Peyer's patch (tissue), 4 donors: ENCODE results near the gene SLK. TPM values are rescaled to one million over a fixed set of nuclear protein-coding genes. Genes with fewer than 3 reads are reported as not detected.

Source experiments
- DNase-seq, 3 donors: peaks; one replicate each; pipeline ENCODE4 v3.0.0-alpha.2; 2017 to 2019
- H3K27ac ChIP-seq, 4 donors: fragments of 200-600 bp; sonication (generic); one replicate each; pipeline ENCODE4 v1.5.1; 2016 to 2019
- H3K27me3 ChIP-seq, 2 donors: fragments of 200-600 bp; sonication (generic); one replicate each; pipeline ENCODE4 v1.5.1; 2019
- H3K36me3 ChIP-seq, 3 donors: fragments of 200-600 bp; sonication (generic); one replicate each; pipeline ENCODE4 v1.5.1; 2016 to 2019
- H3K4me1 ChIP-seq, 4 donors: fragments of 200-600 bp; sonication (generic); one replicate each; pipeline ENCODE4 v1.5.1; 2016 to 2019
- H3K4me3 ChIP-seq, 4 donors: fragments of 200-600 bp; sonication (generic); 1 replicate in 3 of 4; 2 replicates in 1 of 4; pipeline ENCODE4 v1.5.1; 2016 to 2019; ENCODE audit warnings: mild to moderate bottlenecking in 1 of 4
- H3K9me3 ChIP-seq, 4 donors: fragments of 200-600 bp; sonication (generic); one replicate each; pipeline ENCODE4 v1.5.1; 2016 to 2019; ENCODE audit warnings: mild to moderate bottlenecking in 1 of 4
- POLR2A ChIP-seq, 2 donors: fragments of 450-650 bp; IDR thresholded peaks; one replicate each; pipeline ENCODE4 v1.5.1; 2017; ENCODE audit warnings: antibody characterized with exemption in 2 of 2, mild to moderate bottlenecking in 2 of 2, moderate library complexity in 2 of 2
- total RNA-seq, 4 donors: library from RNA; depleted of rRNA; stranded (reverse); fragments of >200 nt; gene quantifications; one replicate each; pipeline ENCODE4 v1.1.0, GENCODE V29; 2016
- TF ChIP-seq, protein P1 (sequence below), 6 experiments: fragments of 450-650 bp in 4 of 6; fragments of 200-600 bp in 2 of 6; sonication (generic) in 1 of 6; IDR thresholded peaks; one replicate each; pipeline ENCODE4 v1.5.1; 2017 to 2019; ENCODE audit warnings: antibody characterized with exemption in 6 of 6, mild to moderate bottlenecking in 3 of 6, moderate library complexity in 1 of 6

Gene SLK
- total RNA-seq, 4 donors from 2014 or later: 38.5 to 55.4 (median 52.6) TPM

DNA sequence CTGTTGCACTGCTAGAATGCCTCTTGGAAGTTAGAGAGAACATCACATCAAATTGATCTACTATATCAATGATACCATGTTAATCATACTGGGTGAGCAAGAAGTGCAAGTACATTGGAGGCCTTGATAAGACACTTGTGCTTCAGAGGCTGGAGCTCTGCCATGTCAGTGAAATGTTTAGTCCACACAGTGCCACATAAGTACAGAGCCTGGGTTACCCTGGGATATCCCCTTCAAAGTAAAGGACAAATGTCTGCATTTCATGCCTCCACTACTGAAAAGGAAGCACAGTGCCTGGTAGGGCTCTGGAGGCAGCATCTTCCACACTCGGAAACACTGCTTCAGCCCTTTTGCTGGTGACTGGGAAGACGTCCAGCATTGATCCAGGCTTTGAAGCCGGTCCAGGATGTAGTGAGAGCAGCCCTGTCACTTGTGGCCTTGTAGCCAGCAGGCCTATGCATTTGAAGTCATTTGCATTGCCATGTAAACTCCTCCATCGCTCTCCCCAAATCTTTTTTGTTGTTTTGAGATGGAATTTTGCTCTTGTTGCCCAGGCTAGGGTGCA, 33.3 kb upstream of the SLK start:
- DNase-seq: no peak
- Histone ChIP-seq H3K9me3 (no peaks in the 10 kb centered on the region), H3K4me1 (no peaks in the 10 kb centered on the region), H3K4me3 (no peak overlapping the region), H3K36me3 (no peaks in the 10 kb centered on the region), H3K27ac (no peak overlapping the region), H3K27me3 (no peaks in the 10 kb centered on the region)
- TF ChIP-seq, protein P1, sequence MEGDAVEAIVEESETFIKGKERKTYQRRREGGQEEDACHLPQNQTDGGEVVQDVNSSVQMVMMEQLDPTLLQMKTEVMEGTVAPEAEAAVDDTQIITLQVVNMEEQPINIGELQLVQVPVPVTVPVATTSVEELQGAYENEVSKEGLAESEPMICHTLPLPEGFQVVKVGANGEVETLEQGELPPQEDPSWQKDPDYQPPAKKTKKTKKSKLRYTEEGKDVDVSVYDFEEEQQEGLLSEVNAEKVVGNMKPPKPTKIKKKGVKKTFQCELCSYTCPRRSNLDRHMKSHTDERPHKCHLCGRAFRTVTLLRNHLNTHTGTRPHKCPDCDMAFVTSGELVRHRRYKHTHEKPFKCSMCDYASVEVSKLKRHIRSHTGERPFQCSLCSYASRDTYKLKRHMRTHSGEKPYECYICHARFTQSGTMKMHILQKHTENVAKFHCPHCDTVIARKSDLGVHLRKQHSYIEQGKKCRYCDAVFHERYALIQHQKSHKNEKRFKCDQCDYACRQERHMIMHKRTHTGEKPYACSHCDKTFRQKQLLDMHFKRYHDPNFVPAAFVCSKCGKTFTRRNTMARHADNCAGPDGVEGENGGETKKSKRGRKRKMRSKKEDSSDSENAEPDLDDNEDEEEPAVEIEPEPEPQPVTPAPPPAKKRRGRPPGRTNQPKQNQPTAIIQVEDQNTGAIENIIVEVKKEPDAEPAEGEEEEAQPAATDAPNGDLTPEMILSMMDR (IDR thresholded peaks at IDR 0.05): no peak
- no peak for TF ChIP-seq POLR2A (IDR thresholded peaks at IDR 0.05)

DNA sequence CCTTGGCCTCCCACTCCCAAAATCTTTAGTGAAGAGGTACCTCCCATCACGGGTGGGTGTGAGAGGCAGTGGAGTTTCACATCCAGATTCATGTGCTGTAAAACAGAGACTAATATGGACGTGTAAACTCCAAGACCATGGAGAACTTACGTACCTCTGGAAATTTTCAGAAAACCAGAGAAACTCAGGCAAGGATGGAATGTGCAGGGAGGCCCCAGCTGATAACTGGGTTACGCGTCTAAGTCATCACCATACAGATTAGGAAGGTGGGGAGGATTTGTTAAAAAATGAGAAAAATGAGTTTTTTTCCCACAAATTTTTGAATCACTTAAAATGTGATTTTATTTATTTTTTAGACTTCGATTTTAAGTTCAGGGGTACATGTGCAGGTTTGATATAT, 32.6 kb upstream of the SLK start:
- Histone ChIP-seq H3K27ac (no peak overlapping the region), H3K9me3 (no peaks in the 10 kb centered on the region), H3K4me1 (no peaks in the 10 kb centered on the region), H3K27me3 (no peaks in the 10 kb centered on the region), H3K4me3 (no peak overlapping the region), H3K36me3 (no peaks in the 10 kb centered on the region)
- TF ChIP-seq POLR2A (IDR thresholded peaks at IDR 0.05): no peak
- TF ChIP-seq, protein P1 (IDR thresholded peaks at IDR 0.05): no peak
- DNase-seq: no peak

DNA sequence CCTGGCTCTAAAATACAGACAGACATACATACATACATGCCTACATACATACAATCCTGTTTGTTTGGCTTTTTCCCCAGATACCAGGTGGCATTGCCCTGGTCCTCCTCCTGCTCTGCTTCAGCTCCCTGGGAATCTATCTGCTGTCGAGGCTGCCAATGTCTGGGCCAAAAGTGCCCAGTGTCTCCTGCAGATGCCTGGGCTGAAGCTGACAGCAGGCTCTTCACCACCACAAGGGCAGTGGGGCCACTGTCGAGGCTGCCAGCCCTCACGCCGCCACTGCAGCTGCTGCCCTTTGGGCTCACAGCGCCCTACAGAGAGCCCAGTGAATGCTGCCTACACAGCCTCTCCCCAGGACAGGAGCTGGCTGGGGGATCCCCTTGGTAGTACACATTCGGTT, 30.9 kb upstream of the SLK start:
- Histone ChIP-seq H3K27ac (no peak overlapping the region), H3K4me3 (no peak overlapping the region), H3K9me3 (no peaks in the 10 kb centered on the region), H3K36me3 (no peaks in the 10 kb centered on the region), H3K4me1 (no peaks in the 10 kb centered on the region), H3K27me3 (no peaks in the 10 kb centered on the region)
- DNase-seq: no peak
- TF ChIP-seq, protein P1 (IDR thresholded peaks at IDR 0.05): no peak
- TF ChIP-seq POLR2A (IDR thresholded peaks at IDR 0.05): no peak

DNA sequence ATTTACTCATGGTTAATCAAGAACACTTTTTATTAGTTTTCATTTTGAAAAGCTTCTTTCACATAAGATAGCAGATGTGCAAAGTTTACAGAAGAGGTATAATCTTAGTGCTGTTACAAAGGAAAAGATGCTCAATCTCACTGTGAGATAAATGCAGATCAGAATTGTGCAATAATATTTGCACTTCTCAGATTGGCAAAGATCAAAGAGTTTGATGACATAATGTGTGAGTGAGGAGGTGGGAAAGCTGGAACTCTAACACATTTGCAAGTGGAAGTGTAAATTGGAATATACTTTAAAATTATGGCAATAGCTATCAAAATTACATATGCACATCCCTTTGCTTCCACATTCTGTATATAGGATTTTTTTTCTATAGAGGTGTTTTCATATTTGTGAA, 27.4 kb upstream of the SLK start:
- Histone ChIP-seq H3K36me3 (no peaks in the 10 kb centered on the region), H3K27me3 (no peaks in the 10 kb centered on the region), H3K9me3 (no peaks in the 10 kb centered on the region), H3K4me1 (no peaks in the 10 kb centered on the region), H3K4me3 (no peak overlapping the region), H3K27ac (no peak overlapping the region)
- TF ChIP-seq, protein P1 (IDR thresholded peaks at IDR 0.05): no peak
- no peak for TF ChIP-seq POLR2A (IDR thresholded peaks at IDR 0.05)
- no peak for DNase-seq

DNA sequence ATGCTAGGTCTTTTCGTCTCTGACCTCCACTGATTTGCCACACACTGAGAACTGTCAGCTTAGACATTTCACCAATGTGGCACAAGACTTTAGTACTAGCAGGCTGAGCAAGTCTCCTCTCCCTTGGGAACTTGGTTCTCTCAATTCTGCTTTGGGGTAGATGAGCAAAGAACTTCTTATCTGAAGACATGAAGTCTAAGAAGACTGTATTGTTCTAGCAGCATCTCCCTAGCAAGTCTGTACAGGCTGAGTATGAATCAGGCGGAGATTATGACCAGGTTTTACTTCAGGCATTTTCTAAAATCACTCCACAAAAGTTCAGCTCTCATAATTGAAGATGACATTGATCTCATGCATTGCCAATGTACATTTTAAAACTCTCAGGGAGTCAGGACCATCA, 25.1 kb upstream of the SLK start:
- H3K9me3 ChIP-seq: no peaks in the 10 kb centered on the region
- TF ChIP-seq, protein P1 (IDR thresholded peaks at IDR 0.05): no peak
- TF ChIP-seq POLR2A (IDR thresholded peaks at IDR 0.05): no peak
- DNase-seq: no peak

DNA sequence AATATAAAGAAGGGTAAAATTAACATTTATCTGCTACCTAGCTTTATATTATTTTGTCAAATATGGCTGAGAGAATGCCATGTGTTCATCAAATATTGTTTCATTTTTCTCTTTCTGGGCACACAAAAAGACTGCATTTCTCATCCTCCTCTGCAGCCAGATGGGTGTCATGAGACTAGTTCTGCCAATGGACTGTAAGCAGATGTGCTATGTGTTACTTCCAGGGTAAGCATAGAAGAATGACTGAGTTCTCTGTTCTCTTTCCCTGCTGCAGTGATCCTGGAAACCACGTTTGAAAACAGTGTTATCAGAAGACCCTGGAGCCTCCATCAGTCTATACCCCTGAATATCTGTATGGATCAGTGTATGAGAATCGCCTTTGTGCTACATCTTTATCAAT, 24.1 kb upstream of the SLK start:
- TF ChIP-seq, protein P1 (IDR thresholded peaks at IDR 0.05): no peak
- no peak for TF ChIP-seq POLR2A (IDR thresholded peaks at IDR 0.05)
- H3K36me3 ChIP-seq: no peaks in the 10 kb centered on the region
- no peak for DNase-seq
- no peaks in the 10 kb centered on the region for H3K4me1 ChIP-seq
- no peak overlapping the region for H3K4me3 ChIP-seq
- H3K9me3 ChIP-seq: no peaks in the 10 kb centered on the region
- no peaks in the 10 kb centered on the region for H3K27me3 ChIP-seq
- H3K27ac ChIP-seq: no peak overlapping the region

More for the DNA sequence above, 25.1 kb upstream of the SLK start:
- Histone ChIP-seq H3K4me1 (no peaks in the 10 kb centered on the region), H3K36me3 (no peaks in the 10 kb centered on the region), H3K27me3 (no peaks in the 10 kb centered on the region), H3K4me3 (no peak overlapping the region), H3K27ac (no peak overlapping the region)
